Pancreas (tissue), 10 donors: ENCODE data around the gene TMEM143. TPM values are rescaled to one million over a fixed set of nuclear protein-coding genes. Genes with fewer than 3 reads are reported as not detected.
"Not testable (repeated sequence)": the region's sequence is repeated elsewhere in the genome, so short reads cannot be mapped to it uniquely, and the experiment has no call there.

Source experiments
- ATAC-seq, 4 donors: fragments of 200-7000 bp; cut with Tn5 transposase; one replicate each; pipeline versions ENCODE4 v1.8.0 to v1.9.1; 2020; ENCODE audit warnings: mild to moderate bottlenecking in 4 of 4, moderate library complexity in 4 of 4
- DNase-seq, 6 donors: peaks; one replicate each; pipeline ENCODE4 v3.0.0-alpha.2; 2020
- FAIRE-seq: peaks from 2 replicates; lab custom pipeline; 2012; peaks lifted over from hg19 to GRCh38; lab: Jason Lieb, UNC
- H3K27ac ChIP-seq, 4 donors: fragments of 200-600 bp; sonication (generic); 1 replicate in 3 of 4; 2 replicates in 1 of 4; pipeline versions ENCODE4 v1.5.0 to v1.8.0; 2020
- H3K27me3 ChIP-seq, 4 donors: fragments of 200-600 bp; one replicate each; pipeline ENCODE4 v1.8.0; 2021
- H3K36me3 ChIP-seq, 3 donors: fragments of 200-600 bp; sonication (generic) in 1 of 3; one replicate each; pipeline versions ENCODE4 v1.5.0 to v1.8.0; 2020 to 2021
- H3K4me1 ChIP-seq, 3 donors: fragments of 200-600 bp; one replicate each; pipeline ENCODE4 v1.8.0; 2021
- H3K4me3 ChIP-seq, 4 donors: fragments of 200-600 bp; sonication (generic) in 2 of 4; one replicate each; pipeline versions ENCODE4 v1.5.0 to v1.8.0; 2020 to 2021
- H3K9me3 ChIP-seq, 4 donors: fragments of 200-600 bp; one replicate each; pipeline ENCODE4 v1.8.0; 2021
- CTCF ChIP-seq, 4 donors: fragments of 200-600 bp; sonication (generic) in 3 of 4; IDR thresholded peaks; one replicate each; pipeline versions ENCODE4 v1.5.0 to v1.8.0; 2021; ENCODE audit warnings: antibody characterized with exemption in 4 of 4
- WGBS, 2 donors: extraction: QIAGEN DNeasy Blood & Tissue Kit; methylation state at CpG; one replicate each; pipeline ENCODE4 v1.1.7; 2013; 5-methylcytosine and 5-hydroxymethylcytosine counted together
- intact Hi-C, 3 donors: fragments of 100-400 bp; cut with DNase I; formaldehyde crosslinking; loops; one replicate each; pipeline versions ENCODE4 v1.11.1 to v1.14.2; 2022
- polyA plus RNA-seq, 2 donors: library from polyadenylated mRNA; stranded (reverse); fragments of 200-250 nt; gene quantifications; one replicate each; pipeline ENCODE4 v1.2.3, GENCODE V29; 2013
- total RNA-seq, 6 donors: library from RNA; stranded (reverse); fragmentation: NEBNext Ultra II Directional in 4 of 6; extraction: Animal tissue kit (Norgen Biotek cat#: 25700) in 4 of 6; gene quantifications; one replicate each; pipeline versions ENCODE4 v1.2.1 to v1.2.4, GENCODE V29; 2021 to 2023
- donor health status: healthy with polysubstance abuse.
- donor health status: DM: no; HTN: no; CAD: no; lungs with moderate emphysema.
- donor health status: DM: no; HTN: no; CAD: no.
- donor health status: control.
- donor health status: control.
- donor health status: Bipolar disorder and iron deficiency.
- donor health status: DM: yes; HTN: yes; CAD: no.
- donor health status: DM: no; HTN: no; CAD: no.
- donor health status: DM: no; HTN: no; CAD: no.
- donor health status: DM: yes; HTN: yes; CAD: no.

Gene TMEM143
- total and polyA plus RNA-seq, 8 donors = 3.3 to 11.2 (median 5.1) TPM

- peaks cover 0 to 9% (median 0%) of the 10 kb centered on the region in 3 donors for H3K4me1 ChIP-seq
- no peaks in the 10 kb centered on the region for H3K36me3 ChIP-seq
- no peak overlapping the region for H3K4me3 ChIP-seq
- WGBS, 2 donors = 20 to 23% methylated on average over 16 of the region's 16 CpGs
- intact Hi-C loops = no loop called here
- ATAC-seq = peak; percentile 53 to 68 (median 60)
- H3K27me3 ChIP-seq = no peaks in the 10 kb centered on the region
- FAIRE-seq = no peak
- peak; percentile 76 to 93 (median 86) for DNase-seq
- no peaks in the 10 kb centered on the region for H3K9me3 ChIP-seq
- peak; percentile 64 to 86 (median 74) for TF ChIP-seq CTCF (IDR thresholded peaks at IDR 0.05)
- peak overlapping the region in 3 of 4 donors; percentile 17 to 100 (median 96) for H3K27ac ChIP-seq
These were observed 43.8 kb downstream of the TMEM143 start for GRCh38 chr19:48319647-48320541.

GRCh38 chr19:48318286-48318987 lies 45.3 kb downstream of the TMEM143 start:
- H3K27ac ChIP-seq = no peak overlapping the region
- intact Hi-C loops = no loop called here
- no peaks in the 10 kb centered on the region for H3K9me3 ChIP-seq
- no peaks in the 10 kb centered on the region for H3K36me3 ChIP-seq
- peaks cover 0 to 9% (median 0%) of the 10 kb centered on the region in 3 donors for H3K4me1 ChIP-seq
- no peak for TF ChIP-seq CTCF (IDR thresholded peaks at IDR 0.05)
- no peaks in the 10 kb centered on the region for H3K27me3 ChIP-seq
- DNase-seq = peak in 1 of 6 donors; percentile 53
- ATAC-seq = no peak
- no peak for FAIRE-seq
- no peak overlapping the region for H3K4me3 ChIP-seq
- WGBS, 2 donors = 86 to 93% methylated on average over 21 of the region's 21 CpGs

- H3K36me3 ChIP-seq, H3K27ac ChIP-seq, DNase-seq, H3K4me1 ChIP-seq, H3K9me3 ChIP-seq, intact Hi-C loops, H3K27me3 ChIP-seq, ATAC-seq, FAIRE-seq, H3K4me3 ChIP-seq: not testable (repeated sequence)
- 68 to 79% methylated on average over 9 of the region's 9 CpGs for WGBS, 2 donors
These were observed 46.1 kb downstream of the TMEM143 start for GRCh38 chr19:48317708-48317960.

- TF ChIP-seq CTCF (IDR thresholded peaks at IDR 0.05) = no peak
- Histone ChIP-seq H3K9me3 (no peaks in the 10 kb centered on the region), H3K27ac (no peak overlapping the region), H3K36me3 (no peaks in the 10 kb centered on the region), H3K4me3 (no peak overlapping the region), H3K27me3 (no peaks in the 10 kb centered on the region), H3K4me1 (peaks cover 0 to 4% (median 0%) of the 10 kb centered on the region in 3 donors)
- 46 to 59% methylated on average over 7 of the region's 7 CpGs for WGBS, 2 donors
- intact Hi-C loops = no loop called here
- ATAC-seq (no peak), DNase-seq (no peak), FAIRE-seq (no peak)
These were observed 48.0 kb downstream of the TMEM143 start for GRCh38 chr19:48315712-48316111.

DNA sequence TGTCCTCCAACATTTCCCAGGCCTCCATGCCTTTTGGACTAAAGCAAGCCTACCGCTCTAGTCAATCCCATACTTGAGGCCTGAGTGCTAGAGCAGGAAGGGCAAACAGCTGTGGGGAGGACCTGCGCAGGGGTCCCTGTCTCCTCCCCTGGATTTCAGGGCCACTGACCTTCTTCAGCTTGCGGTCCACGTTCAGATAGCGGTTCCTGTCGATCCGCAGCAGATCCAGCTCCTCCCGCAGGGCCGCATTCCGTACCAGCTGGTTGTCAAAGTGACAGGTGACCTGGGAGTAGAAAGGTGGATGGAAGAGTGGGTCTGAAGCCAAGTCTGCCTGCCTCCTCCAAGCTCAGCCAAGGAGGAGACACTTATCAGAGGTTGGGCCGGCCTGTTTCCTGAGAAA lies 52.4 kb downstream of the TMEM143 start:
- Histone ChIP-seq H3K36me3 (no peaks in the 10 kb centered on the region), H3K4me3 (no peak overlapping the region), H3K9me3 (no peaks in the 10 kb centered on the region), H3K4me1 (no peaks in the 10 kb centered on the region), H3K27ac (no peak overlapping the region), H3K27me3 (no peaks in the 10 kb centered on the region)
- 81% methylated on average over 11 of the region's 11 CpGs for WGBS, 2 donors
- DNase-seq = no peak
- TF ChIP-seq CTCF (IDR thresholded peaks at IDR 0.05) = no peak
- intact Hi-C loops = no loop called here
- no peak for FAIRE-seq
- ATAC-seq = no peak
